PFSK-1 (cell line): ENCODE measurements around the gene ARHGAP4.

Source experiments
- FOXP2 ChIP-seq: optimal IDR thresholded peaks from 2 replicates; pipeline ENCODE3; 2011; ENCODE audit warnings: borderline replicate concordance, control low read depth, inconsistent platforms; ENCODE audit not compliant: insufficient read depth; ENCODE audit errors: extremely low read length, extremely low read depth
- POLR2AphosphoS5 ChIP-seq: IDR thresholded peaks from 2 replicates; pipeline ENCODE4 v1.6.1; 2012; ENCODE audit warnings: low read depth, mild to moderate bottlenecking, control low read depth, low read length, moderate library complexity
- REST ChIP-seq, 2 experiments: IDR thresholded peaks; 2 replicates each; pipeline versions ENCODE4 v1.6.1 to v1.8.0; 2011 to 2012; ENCODE audit warnings: low read depth in 2 of 2, low read length in 2 of 2, control low read depth in 1 of 2, inconsistent platforms in 1 of 2, mild to moderate bottlenecking in 1 of 2, moderate library complexity in 1 of 2; ENCODE audit not compliant: insufficient read depth in 1 of 2
- SIN3A ChIP-seq: IDR thresholded peaks from 2 replicates; pipeline ENCODE4 v1.6.1; 2012; ENCODE audit warnings: mild to moderate bottlenecking, low read length, moderate library complexity, borderline replicate concordance; ENCODE audit not compliant: insufficient read depth
- TAF1 ChIP-seq: IDR thresholded peaks from 2 replicates; pipeline ENCODE4 v1.6.1; 2012; ENCODE audit warnings: low read length, control low read depth, borderline replicate concordance; ENCODE audit not compliant: insufficient read depth

GRCh38 chrX:153967536-153968224 is 41.6 kb upstream of the ARHGAP4 start:
- TF ChIP-seq SIN3A (no peak), REST (IDR thresholded peaks at IDR 0.05; ENCODE audit: insufficient read depth in 1 of 2, low read depth in 2 of 2, low read length in 2 of 2) (no peak), POLR2AphosphoS5 (no peak), TAF1 (no peak), FOXP2 (no peak)
